Uterus (tissue), 2 donors: Measurements from ENCODE around the gene PLXDC2.

Experiments used
- CTCF ChIP-seq, 4 experiments: fragments of 200-600 bp in 2 of 4; fragments of 450-650 bp in 2 of 4; sonication (generic) in 2 of 4; IDR thresholded peaks; one replicate each; pipeline ENCODE4 v1.5.1; 2016 to 2019; ENCODE audit warnings: antibody characterized with exemption in 4 of 4, mild to moderate bottlenecking in 2 of 4, moderate library complexity in 1 of 4
- POLR2A ChIP-seq, 2 donors: fragments of 450-650 bp; IDR thresholded peaks; one replicate each; pipeline ENCODE4 v1.6.1; 2016; ENCODE audit warnings: antibody characterized with exemption in 2 of 2, mild to moderate bottlenecking in 1 of 2, moderate library complexity in 1 of 2

- TF ChIP-seq CTCF (IDR thresholded peaks at IDR 0.05) (no peak), POLR2A (IDR thresholded peaks at IDR 0.05) (no peak)
Observed at GRCh38 chr10:19911886-19912285, 95.7 kb downstream of the PLXDC2 start.
